HG02884 (cell line): ENCODE results near the gene JAG1.

Experiments
- ATAC-seq: cut with Tn5 transposase; IDR thresholded peaks from one replicate; pipeline ENCODE4 v1.9.1; 2021; ENCODE audit warnings: mild to moderate bottlenecking, moderate library complexity; ENCODE audit not compliant: unreplicated experiment

Gene JAG1

DNA sequence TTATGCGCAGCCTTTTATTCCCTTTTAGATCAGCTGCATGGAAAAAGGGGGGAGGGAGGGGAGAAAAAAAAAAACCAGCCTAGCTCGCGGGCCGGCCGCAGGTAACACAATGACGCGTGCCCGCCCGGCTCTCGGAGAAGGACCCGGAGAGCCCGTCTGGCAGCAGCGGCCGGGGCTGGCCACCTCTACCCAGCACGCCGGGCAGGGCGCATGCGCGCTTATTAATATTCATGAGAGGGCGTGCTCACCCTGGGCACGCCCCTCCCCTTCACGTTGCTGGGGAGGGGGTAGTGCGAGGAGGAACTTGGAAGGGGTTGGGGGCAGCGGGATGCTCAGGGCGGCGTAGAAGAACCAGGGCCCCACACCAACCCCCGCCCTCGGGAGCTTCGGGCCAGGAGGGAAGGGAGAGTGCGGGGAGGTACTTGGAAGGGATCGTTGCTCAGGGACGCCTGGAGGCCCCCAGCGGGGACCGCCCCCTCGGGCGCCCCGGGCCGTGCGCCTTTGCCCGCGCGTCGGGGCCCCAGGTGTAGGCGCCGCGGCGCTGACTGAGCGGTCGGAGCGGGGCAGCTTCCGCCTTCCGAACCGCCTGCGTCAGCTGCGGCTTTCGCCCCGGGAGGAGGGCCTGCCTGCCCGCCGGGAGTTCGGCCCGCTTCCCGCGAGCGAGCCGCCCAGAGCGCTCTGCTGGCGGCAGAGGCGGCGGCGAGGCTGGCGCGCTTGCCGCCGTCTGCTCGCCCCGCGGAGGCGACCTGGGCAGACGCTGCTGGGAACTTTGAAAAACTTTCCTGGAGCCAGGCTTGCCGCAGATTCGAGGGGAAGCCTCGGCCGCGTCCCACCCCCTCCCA, at the start of gene JAG1:
Gene JAG1, minus strand, starts transcription at position 158 of the 842 bp plus-strand sequence. CDS start 469 bp downstream, outside the sequence.
- ATAC-seq = peak; percentile 43

DNA sequence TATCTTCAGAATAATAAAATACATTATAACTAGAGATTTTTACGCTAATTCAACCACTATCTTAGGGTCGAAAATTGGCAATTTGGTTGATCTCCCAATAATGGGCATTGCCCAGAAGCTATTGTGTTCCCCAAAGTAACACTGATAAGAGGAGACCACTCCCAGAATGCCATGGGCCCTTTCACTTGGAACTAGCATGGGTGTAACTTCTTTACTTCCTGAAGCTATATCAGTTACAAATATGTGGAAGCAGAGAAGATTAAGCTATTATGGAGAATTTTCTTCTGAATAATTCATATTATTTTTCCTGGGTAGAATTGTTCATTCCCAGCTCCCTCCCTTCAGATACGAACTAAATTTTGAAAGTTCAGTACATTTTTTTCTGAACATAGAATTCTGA, 48.2 kb upstream of the JAG1 start:
- ATAC-seq = no peak

DNA sequence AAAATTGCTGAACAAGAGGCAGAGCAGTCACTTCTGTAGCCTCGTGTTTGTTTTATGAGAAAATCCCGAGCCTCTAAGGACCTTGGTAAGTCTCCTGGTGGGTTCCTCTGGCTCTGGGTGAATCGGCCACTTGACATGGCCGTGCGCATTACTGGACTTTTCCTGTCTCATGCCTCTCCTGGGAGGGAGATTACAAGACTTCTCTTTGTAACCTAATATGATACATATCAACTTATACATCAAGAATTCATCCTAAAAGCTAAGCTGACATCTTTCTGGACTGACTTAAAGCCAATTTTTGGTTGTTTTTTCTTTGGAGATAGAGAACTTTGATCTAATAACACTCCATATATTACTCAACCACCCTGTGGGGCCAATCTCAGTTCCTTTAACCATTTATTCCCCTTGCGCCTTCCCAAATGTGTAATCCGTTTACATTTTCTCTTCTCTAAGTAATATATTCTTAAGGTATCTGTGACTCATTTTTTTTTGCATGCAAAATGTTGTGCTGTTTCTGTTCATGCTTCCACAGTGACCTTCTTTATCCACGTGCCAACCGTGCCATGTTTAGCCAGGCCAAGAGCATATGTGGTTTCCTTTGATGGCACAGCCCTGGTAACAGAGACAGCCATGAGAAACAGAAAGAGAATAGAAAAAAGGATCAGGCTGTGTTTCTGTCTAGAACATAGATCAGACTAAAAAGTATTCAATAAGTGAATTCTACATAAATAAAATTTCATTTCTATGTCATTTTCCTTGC, 47.5 kb upstream of the JAG1 start:
- no peak for ATAC-seq

DNA sequence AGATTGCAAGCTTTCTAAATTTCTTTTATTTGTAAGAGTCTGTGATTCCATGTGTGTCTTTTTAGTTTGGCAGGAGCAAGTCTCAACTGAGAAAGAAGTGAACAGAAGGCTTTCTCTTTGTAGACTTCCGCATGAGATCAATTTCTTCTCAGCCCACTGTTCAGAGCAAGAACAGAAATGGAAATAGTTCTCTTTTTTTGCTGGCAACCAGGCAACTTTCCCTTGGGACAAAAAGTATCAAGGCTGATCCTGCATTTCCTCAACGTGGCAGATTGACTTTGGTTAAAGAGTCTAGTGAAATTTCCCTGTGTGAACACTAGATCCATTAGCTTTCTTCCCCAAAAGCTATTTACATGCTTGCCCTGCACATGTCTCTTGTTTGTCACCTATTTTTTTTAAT, 46.8 kb upstream of the JAG1 start:
- no peak for ATAC-seq

DNA sequence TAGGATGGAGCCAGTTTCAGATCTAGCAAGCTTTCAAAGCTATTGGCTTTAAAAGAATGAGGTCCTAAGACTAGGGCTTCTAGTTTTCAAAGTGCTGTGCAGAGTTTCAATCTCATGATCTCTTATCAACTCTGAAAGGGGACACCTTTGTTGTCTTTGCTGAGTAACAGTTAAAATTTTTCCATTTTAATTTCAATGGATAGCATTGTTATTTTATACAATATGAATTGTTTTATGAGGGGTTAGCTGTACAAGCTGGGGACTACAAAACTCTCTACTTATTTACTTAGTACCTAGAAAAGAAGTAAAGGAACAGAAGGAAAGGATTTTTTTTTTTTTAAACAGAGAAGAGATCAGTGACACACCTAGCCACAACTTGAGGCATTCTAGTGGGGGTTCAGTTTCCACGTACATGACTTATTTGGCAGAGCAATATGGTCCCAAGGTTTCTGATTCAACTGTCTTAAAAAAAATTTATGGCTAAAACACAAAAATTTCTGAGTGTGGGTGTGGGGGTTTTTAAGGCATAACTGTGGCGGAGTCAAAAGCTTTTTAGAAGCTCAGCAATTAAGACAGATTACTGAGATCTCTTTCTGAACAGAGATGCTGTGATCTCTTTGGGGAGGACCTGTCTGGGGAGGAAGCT, 46.1 kb upstream of the JAG1 start:
- ATAC-seq = no peak

DNA sequence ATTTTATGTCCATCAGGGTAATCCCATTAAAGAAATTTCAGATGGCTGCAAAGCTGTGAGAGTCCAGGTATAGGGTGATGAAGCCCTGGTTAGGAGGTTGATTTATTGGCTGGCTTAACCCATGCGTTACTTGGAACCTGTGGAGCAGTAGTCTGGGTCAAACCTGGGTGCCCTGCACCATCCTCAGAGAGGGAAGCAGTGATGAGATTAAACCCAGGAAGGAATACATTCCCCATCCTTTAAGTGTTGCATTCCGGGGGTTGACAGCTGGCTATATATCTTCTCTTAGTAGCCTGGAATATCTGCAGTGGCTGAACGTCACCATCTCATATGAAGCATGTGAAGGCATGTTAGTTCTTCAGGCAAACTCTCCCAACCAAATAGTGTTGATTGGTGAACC, 44.9 kb upstream of the JAG1 start:
- ATAC-seq = no peak

DNA sequence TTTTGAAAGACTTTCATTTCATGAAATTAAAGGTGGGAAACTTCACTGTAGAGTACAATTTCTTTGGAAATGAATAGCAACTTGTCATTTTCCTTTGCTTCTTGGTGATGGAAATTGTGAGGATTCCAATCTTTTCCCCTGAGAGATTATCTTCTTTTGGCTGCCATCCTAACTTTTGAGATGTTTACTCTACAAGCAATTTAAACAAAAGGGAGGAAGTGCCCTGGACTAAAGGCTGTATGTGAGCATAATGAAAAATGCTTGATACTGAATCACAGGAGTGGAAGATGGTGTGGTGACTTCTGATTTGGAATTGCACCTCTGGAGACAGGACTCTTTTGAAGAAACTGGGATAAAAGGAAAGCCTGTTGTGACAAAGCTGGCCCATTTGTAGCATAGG, 43.1 kb upstream of the JAG1 start:
- no peak for ATAC-seq

DNA sequence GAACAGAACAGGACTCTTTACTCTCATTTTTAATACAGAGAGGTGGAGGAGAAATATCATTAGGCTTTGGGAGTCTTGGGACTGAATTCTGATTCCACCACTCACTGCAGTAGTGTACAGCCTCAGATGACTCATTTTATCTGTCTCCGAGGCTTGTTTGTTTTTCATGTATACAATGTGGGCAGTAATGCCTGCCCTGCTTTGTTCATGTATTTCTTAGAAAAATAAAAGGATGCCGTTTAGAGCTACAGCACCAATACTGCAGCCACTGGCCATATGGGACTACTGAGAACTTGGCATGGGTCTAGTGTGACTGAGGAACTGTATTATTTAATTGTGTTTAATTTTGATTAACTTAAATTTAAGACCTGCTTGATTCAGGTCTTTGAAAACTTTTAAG, 41.2 kb upstream of the JAG1 start:
- no peak for ATAC-seq

DNA sequence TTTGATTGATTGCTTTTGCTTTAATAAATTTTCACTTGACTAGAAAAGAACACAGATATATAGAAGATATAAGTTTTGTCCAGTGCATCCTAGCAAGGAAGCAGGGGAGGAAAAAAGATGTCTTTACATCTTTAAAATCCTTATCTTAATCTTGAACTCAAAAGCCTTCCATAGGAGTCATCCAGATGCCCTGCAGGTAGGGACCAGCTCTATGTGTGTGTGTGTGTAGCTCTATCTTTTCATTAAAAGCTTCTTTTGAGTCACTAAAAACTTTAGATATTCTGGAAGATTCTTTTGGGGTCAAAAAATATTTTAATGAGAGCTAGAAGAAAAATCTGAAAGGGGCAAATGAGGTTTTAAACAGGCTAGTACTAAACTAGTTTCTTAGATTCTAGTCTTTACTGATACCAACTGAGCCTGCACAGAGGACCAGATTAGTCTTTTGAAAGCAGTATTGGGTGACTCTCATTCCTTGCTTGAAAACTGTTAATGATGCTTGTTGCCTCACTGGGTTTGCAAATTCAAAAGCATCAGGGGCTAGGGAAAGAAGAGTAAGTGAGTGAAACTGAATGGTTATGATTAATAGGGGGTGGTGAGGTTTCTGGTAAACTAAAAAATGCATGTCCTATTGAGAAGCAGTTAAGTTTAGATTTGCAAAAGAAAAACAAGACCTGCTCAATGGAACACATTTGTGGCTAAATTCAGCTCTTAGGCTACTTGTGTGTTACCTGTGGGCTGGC, 40.6 kb upstream of the JAG1 start:
- ATAC-seq = no peak

DNA sequence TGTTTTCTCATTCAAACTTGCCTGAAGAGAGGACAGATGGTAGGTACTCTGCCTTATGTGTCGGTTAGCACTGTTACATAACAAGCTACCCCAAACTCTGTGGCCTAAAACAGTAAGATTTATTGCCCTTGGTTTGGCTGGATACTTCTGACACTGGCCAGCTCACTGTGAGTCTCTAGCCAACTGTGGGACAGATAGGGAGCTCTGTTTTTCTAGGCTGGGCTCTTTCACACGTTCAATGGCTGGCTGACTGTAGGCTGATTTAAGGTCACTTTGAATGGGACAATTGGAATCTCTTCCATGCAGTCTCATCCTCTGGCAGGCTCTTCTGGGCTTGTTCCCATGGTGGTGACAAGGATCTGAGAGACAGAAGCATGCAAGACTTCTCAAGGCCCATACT, 39.4 kb upstream of the JAG1 start:
- ATAC-seq = no peak

DNA sequence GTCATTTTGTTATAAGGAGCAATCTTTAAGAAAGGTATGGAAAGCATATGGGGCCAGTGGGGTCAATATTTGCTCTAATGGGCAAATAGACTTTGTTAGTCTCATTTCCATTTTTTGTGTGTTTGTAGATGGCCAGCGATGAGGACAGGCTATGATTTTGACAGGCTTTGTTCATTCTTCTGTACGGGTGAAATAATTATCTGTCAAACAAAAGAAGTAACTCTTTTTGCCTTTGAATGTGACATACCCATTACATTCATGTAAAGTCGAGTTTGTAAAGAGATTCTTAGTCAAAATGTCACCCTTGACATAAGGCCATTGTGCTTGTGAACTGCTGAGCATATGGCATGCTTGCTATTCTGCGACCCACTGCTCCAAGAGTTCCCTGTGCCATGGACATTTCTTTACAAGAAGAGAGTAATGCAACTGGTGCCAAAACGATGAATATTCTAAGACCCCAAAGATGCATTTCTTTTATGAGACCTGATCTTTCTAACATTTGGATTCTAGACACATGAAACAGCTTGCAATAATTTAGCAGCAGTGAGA, 38.2 kb upstream of the JAG1 start:
- no peak for ATAC-seq

DNA sequence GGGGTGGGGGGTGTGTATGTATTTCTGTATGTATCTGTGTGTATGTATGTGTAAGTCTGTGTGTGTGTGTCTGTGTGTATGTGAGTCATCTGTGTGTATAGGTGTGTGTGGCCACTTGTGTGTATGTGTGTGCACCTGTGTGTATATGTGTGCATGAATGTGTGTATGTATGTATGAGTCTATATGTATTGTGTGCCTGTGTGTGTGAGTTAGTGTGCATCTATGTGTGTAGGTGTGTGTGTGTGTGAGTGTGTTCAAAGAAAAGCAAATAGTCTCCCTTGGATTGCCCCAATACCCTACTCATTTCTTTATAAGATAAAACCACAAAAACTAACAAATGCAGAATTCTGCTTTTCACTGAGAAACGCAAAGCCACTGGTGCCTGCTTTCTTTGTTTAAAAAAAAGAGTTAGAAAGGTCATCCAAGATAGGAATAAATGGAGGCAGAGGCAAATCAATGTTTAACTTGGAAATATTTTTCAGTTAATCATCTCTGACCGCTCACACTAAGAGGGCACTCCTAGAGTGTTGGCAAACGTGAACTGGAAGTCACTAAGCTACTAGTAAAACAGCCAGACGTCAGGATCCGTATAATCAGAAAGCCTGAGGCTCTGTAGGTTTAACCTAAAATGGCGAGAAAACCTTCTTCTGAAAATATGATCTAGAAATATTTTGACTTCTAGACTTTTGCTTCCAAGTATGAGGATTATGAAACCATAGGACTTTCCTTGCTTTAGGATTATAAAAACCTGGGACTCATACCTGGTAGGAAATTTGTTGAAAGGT, 37.4 kb upstream of the JAG1 start:
- ATAC-seq = no peak

DNA sequence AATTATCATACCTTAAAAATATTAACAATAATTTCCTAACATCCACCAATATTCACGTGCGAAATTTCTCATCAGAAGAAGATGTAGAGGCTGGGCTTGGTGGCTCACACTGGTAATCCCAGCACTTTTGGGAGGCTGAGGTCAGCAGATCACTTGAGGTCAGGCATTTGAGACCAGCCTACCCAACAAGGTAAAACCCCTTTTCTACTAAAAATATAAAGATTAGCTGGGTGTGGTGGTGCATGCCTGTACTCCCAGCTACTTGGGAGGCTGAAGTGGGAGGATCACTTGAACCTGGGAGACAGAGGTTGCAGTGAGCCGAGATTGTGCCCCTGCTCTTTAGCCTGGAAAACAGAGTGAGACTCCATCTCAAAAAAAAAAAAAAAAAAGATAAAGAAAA, 36.1 kb upstream of the JAG1 start:
- ATAC-seq = no peak

DNA sequence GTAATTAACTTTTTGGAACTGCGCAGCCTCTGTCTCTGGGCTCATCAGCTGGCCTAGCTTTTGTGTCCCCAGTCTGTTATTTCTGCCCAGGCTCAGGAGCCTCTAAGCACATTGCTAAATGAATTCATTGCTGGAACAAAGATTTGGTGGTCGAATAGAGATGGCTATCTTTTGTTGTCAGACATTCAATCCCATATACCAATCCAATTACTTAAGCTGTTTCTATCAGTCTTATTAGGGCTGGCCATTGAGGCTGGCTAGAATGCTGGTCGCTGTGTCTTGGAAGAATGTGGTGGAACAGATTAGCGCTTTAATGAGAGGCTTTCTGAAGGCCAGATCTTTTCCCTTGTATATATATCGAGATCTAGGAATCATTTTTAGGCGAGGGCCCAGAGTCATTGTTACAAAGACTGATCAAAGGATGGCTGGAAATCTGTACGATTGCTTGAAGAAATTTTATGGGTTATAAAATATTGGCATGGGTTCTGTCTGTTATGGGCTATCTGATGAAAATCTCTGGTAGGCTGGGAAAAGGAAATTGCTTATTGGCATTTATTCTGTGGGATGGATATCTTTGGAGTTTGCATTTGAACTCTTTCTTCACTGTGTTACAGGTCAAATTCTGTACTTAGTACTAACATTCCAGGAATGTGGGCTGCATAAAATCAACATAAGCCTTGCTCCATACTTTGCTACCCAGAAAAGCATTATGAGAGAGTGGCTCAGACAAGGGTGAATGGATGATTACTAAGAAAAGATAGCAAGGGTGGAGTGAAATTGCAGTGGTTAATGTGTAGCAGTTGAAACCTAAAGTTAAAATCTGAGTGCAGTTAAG, 34.8 kb upstream of the JAG1 start:
- ATAC-seq = no peak

DNA sequence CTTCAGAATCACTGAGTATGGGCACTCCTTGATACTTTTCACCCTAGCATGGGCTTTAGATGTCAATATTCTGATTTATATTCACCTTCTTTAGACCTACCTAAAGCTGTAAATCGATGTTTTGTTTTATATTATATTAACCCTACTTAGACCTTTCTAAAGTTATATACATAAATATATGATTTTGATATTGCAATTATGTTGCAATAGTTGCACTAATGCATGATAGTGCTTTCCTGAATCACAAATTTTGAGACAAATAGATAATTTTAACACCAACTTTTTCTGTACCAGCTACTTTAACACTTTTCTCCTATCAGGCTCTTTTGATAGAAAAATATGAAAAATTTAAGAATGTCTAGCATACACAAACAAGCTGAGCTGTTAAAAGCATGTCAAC, 34.0 kb upstream of the JAG1 start:
- ATAC-seq = no peak

DNA sequence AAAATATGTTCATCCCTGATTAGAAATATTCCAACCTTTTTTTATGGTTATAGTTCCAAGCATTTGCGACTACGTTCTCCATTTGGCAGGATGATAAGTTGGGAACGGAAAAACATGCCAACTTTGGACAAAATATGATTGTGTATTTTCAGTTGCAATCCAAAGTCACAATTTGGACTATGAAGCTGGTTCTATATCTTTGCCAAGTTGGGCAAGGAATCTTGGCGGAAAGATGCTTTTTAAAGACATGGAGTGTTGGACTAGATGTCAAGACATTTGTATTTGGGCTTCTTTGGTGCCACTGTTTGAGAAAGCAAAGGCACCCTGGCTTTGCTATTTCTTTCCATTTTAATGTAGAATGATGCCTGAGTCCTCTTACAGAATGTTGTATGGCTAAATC, 33.3 kb upstream of the JAG1 start:
- no peak for ATAC-seq

DNA sequence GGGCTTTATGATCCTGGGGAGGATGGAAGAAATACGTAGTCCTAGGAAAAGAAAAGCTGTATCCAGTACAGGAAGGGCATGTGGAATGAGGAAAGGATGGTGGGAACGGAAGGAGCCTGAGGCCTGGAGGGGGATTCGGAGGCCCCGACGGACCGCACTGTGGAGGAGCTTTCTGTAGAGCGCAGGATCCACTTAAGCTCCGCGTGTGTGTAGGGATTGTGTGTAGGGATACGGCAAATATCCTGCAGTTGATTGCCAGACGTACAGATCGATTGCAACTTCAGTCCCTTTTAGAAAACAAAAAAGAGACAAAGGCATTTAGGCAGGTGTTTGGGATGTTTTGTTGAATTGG, 32.6 kb upstream of the JAG1 start:
- no peak for ATAC-seq

DNA sequence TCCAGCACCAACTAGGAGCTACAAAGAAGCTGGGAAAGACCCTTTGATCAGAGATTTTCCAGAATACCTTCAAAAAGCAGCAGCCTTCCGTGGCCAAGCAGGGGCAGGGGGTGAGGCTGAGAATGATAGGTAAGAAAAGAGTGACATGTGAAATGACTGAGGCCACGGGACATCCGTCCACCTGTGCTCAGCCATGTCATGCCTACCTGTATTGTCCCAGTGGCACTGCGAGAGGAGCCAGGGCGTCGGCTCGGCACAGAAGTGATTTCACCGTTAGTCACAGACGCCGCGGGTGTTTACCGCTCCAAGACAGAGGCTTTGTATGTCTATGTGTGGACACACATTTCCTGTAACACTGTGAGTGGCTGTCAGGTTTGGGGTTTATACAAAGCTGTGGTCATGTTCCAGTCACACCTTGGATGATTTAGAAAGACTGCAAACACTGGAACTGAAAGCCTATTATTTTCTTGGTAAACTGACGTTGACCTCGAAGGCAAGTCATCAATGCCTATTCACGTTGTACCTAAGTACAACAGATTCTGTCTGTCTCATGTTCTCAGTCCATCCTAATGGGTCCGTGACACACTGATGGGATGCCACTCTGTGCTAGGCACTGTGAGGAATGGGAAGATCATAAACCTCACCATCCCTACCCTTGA, 32.1 kb upstream of the JAG1 start:
- ATAC-seq = no peak

DNA sequence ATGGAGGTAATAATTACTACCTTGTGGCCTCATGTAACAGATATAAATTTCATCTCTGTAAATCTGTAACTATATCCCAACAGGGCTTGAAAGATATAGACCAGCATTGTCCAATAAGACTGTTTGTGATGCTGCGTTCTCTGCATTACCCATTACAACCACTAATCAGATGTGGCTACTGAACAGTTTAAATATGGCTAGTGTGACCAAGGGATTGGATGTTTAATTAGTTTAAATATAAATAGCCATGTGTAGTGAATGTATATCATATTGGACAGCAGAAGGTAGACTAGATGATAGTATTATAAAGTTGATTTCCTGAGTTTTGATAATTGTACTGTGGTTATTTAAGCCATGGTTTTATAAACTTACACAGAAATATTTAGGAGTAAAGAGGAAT, 27.8 kb upstream of the JAG1 start:
- ATAC-seq = no peak
